Kidney capillary endothelial cell (primary cell): ENCODE data around the gene INPP5E.

Experiments
- DNase-seq: peaks from one replicate; pipeline ENCODE4 v3.0.0-alpha.2; 2018; ENCODE audit warnings: low spot score

INPP5E gene

GRCh38 chr9:136385015-136385414, 54.6 kb downstream of the INPP5E start:
- no peak for DNase-seq

GRCh38 chr9:136383436-136383835, 56.2 kb downstream of the INPP5E start:
- no peak for DNase-seq

- no peak for DNase-seq
Measured at GRCh38 chr9:136381966-136382513, 57.6 kb downstream of the INPP5E start.

DNA sequence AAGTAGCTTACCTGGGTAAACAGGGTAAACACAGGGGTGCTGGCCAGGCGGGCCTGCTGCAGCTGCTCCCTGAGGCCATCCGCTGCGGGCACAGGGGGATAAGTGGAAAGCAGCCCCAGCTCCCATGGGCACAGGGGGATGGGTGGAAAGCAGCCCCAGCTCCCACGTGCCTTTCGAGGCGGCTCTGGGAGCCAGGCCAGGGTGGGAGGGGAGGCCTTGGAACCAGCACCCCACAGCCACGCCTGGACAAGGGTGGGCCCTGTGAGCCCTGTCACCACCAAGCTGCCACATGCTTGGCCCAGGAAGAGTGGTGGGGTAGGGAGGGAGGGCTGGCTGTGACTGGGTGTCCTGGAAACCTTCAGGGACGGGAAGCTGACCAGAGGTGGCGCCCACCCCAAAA, 58.3 kb downstream of the INPP5E start:
- DNase-seq: no peak

DNA sequence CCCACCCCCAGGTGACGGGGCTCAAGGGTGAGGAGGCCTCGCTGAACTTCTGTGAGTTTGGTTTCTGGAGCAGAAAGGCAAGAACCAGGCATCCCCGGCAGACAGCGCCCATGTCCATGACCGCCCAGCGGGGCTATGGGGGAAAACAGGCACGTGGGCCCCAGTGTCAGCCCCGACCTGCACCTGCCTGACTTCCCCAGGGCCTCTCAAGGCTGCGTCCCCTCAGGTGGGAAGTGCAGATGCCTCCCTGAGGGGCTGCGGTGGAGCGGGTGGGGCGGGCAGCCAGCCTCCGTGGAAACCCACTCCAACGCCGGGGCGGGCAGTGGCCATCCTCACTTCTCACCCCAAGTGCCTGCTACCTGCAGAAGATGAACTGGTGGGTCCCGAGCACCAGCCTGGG, 59.3 kb downstream of the INPP5E start:
- no peak for DNase-seq

- no peak for DNase-seq
Measured at GRCh38 chr9:136379891-136380290, 59.8 kb downstream of the INPP5E start.

- DNase-seq: no peak
Measured at GRCh38 chr9:136379401-136379800, 60.2 kb downstream of the INPP5E start.

- DNase-seq: no peak
Measured at GRCh38 chr9:136379003-136379287, 60.7 kb downstream of the INPP5E start.
